Epithelial cell of proximal tubule (primary cell): ENCODE results near the gene KCMF1. TPM values are rescaled to one million over a fixed set of nuclear protein-coding genes. Genes with fewer than 3 reads are reported as not detected.

Source experiments
- DNase-seq: peaks from one replicate; pipeline ENCODE4 v3.0.0-alpha.2; 2011; ENCODE audit warnings: low read depth
- H3K4me3 ChIP-seq: 2 replicates; pipeline ENCODE4 v1.5.1; 2011; ENCODE audit warnings: low read depth, mild to moderate bottlenecking, low read length
- CTCF ChIP-seq: conservative IDR thresholded peaks from 2 replicates; pipeline ENCODE4 v1.5.1; 2012; ENCODE audit warnings: low read depth, mild to moderate bottlenecking, low read length
- total RNA-seq: library from RNA; depleted of rRNA; stranded (reverse); fragments of >200 nt; gene quantifications from 2 replicates; pipeline ENCODE4 v1.2.3, GENCODE V29; 2015

The KCMF1 gene
- total RNA-seq, 1 donor from 2014 or later, result 43.0 TPM

DNA sequence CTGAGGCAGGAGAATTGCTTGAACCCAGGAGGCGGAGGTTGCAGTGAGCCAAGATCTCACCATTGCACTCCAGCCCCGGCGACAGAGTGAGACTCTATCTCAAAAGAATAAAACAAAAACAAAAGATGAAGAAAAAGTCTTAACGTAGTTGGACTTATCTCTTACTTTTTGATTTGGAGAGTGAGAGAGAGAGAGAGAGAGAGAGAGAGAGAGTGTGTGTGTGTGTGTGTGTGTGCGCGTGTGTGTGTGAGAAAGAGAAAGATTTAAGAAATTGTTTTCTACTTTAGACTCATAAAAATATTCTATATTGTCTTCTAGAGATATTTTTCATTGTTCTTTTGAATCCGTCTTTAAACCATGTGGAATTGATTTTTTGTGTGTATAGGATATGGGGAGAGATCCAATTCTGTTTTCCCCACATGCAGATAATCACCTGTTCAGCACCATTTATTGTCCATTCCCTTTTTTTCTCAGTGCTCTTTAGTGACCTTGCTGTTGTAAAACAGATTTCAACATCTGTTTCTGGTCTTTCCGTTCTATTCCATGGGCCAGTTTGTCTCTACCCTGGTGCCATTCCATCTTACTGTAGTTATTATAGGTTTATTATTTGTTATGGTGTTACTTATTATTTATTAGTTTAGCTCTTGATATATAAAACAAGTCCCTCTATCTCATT is 53.5 kb downstream of the KCMF1 start:
- no peak overlapping the region for H3K4me3 ChIP-seq
- TF ChIP-seq CTCF, result no peak
- no peak for DNase-seq

DNA sequence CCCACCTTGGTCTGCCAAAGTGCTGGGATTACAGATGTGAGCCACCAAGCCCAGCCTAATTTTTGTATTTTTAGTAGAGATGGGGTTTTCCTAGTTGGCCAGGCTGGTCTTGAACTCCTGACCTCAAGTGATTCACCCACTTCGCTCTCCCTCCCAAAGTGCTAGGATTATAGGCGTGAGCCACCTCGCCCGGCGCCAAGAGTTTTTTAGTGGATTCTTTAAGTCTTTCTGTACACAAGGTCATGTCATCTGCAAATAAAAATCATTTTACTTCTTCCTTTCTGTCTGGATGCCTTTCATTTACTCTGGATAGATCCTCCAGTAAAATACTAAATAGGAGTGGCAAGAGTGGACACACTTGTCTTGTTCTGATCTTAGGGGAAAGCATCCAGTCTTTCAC is 61.7 kb downstream of the KCMF1 start:
- TF ChIP-seq CTCF, result no peak
- DNase-seq, result no peak
- H3K4me3 ChIP-seq, result no peak overlapping the region

DNA sequence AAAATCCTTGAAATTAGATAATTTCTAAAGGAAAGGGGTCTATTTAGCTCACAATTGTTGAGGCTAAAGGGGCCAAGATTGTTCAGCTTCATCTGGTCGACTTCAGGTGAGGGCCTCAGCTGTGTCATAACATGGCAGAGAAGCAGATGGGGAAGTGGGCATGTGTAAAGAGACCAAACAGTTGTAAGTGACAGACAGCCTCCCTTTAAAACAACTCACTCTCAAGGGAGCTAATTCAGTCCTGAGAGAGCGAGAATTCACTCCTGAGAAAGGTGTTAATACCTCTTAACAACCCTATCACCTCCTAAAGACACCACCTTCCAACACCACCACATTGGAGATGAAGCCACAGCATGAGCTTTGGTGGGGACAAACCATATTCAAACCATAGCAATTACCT is 62.4 kb downstream of the KCMF1 start:
- no peak for DNase-seq
- H3K4me3 ChIP-seq, result no peak overlapping the region
- no peak for TF ChIP-seq CTCF

- no peak for DNase-seq
- no peak for TF ChIP-seq CTCF
Measured at GRCh38 chr2:85034158-85034557, 63.2 kb downstream of the KCMF1 start.

DNA sequence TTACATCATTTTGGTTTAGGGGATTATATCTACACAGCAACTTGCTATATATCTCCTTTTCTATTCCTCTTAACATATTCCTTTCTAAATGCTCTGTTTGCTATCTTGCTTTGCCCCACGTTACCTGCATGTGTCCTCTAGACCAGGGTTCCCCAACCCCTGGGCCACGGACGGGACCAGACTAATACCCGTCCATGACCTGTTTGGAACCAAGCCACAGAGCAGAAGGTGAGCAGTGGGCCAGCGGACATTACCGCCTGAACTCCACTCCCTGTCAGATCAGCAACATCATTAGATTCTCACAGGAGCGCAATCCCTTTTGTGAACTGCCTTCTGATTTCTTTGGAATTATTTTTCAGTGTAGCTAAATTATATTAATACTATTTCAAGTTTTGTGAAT is 66.7 kb downstream of the KCMF1 start:
- TF ChIP-seq CTCF, result no peak
- no peak overlapping the region for H3K4me3 ChIP-seq
- no peak for DNase-seq

More at GRCh38 chr2:85034158-85034557, 63.2 kb downstream of the KCMF1 start:
- H3K4me3 ChIP-seq, result no peak overlapping the region

DNA sequence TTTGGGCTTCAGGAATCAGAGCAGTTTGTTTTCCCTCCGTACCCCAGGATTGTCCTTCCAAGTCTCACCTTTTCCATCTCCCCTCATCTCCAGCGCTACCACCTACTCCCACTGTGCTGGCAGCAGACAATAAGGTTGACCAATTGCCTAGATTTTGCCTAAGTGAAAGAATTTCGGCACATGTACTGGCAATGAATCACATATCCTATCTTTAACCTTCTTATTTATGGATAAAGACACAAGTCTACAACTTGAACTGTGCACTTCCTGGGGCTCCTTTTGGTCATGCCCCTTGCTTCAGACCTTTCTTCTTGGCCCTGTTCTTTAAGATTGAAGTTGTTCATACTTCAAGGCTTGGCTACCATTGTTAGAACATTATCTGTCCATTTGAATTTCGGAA is 71.4 kb downstream of the KCMF1 start:
- TF ChIP-seq CTCF, result no peak
- no peak overlapping the region for H3K4me3 ChIP-seq
- DNase-seq, result no peak

DNA sequence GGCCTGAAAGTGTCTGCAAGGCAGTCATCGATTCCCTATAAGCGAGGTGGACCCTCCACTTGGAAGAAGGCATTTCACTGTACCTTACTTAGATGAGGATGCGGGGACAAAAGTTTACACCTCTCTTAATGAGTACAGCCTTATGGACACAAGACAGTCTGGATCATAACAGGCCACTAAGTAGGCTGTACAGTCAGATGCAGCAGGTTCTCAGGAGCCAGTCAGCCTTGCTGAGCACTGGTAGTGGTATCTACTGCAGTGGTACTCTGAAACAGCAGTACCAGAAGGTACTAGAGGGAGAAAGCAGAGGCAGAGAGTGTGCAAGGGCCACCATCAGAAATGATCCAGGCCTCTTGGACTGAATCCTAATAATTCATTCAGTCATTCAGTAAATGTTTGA is 77.6 kb downstream of the KCMF1 start:
- H3K4me3 ChIP-seq, result no peak overlapping the region
- no peak for DNase-seq
- no peak for TF ChIP-seq CTCF
